Mesenchymal stem cell (in vitro differentiated cells and primary cell): ENCODE data around the gene PTPN21.

ENCODE experiments used
- DNase-seq: peaks from one replicate; pipeline ENCODE4 v3.0.0-alpha.2; 2013
- H2AFZ ChIP-seq: one replicate; pipeline ENCODE4 v1.6.1; 2013; ENCODE audit warnings: low read depth, mild to moderate bottlenecking, control low read depth, inconsistent platforms, low read length, moderate library complexity
- H2AK5ac ChIP-seq: 2 replicates; pipeline ENCODE4 v1.6.1; 2013; ENCODE audit warnings: low read length, moderate library complexity, mild to moderate bottlenecking, inconsistent platforms; ENCODE audit not compliant: severe bottlenecking
- H2BK120ac ChIP-seq: one replicate; pipeline ENCODE4 v1.6.1; 2013; ENCODE audit warnings: low read depth, mild to moderate bottlenecking, inconsistent platforms, low read length, moderate library complexity
- H2BK12ac ChIP-seq, 2 experiments: one replicate each; pipeline ENCODE4 v1.6.1; 2013; ENCODE audit warnings: inconsistent platforms in 2 of 2, low read length in 2 of 2, mild to moderate bottlenecking in 2 of 2, moderate library complexity in 2 of 2, control low read depth in 1 of 2
- H2BK15ac ChIP-seq: one replicate; pipeline ENCODE4 v1.6.1; 2013; ENCODE audit warnings: mild to moderate bottlenecking, low read depth, inconsistent platforms; ENCODE audit not compliant: poor library complexity, severe bottlenecking
- H2BK5ac ChIP-seq: 2 replicates; pipeline ENCODE4 v1.6.1; 2013; ENCODE audit warnings: low read depth, mild to moderate bottlenecking, low read length, control low read depth, inconsistent platforms; ENCODE audit not compliant: poor library complexity, severe bottlenecking
- H3K14ac ChIP-seq, 2 experiments: one replicate each; pipeline ENCODE4 v1.6.1; 2013; ENCODE audit warnings: inconsistent platforms in 2 of 2, low read length in 2 of 2, control low read depth in 1 of 2, mild to moderate bottlenecking in 1 of 2, moderate library complexity in 1 of 2
- H3K18ac ChIP-seq, 2 experiments: one replicate each; pipeline ENCODE4 v1.6.1; 2013; ENCODE audit warnings: inconsistent platforms in 2 of 2, low read length in 2 of 2, control low read depth in 1 of 2, low read depth in 1 of 2, mild to moderate bottlenecking in 1 of 2
- H3K23ac ChIP-seq, 2 experiments: one replicate each; pipeline ENCODE4 v1.6.1; 2013; ENCODE audit warnings: inconsistent platforms in 2 of 2, low read length in 2 of 2, mild to moderate bottlenecking in 2 of 2, moderate library complexity in 2 of 2, control low read depth in 1 of 2
- H3K27ac ChIP-seq: 2 replicates; pipeline ENCODE4 v1.5.1; 2013; ENCODE audit warnings: mild to moderate bottlenecking, moderate library complexity, low read length, control low read depth, inconsistent platforms; ENCODE audit not compliant: poor library complexity, severe bottlenecking
- H3K27me3 ChIP-seq, 2 experiments: 2 replicates each; pipeline versions ENCODE4 v1.6.1 to v1.7.0; 2013; ENCODE audit warnings: low read length in 2 of 2, mild to moderate bottlenecking in 2 of 2, moderate library complexity in 2 of 2, control low read depth in 1 of 2, inconsistent platforms in 1 of 2; ENCODE audit not compliant: control insufficient read depth in 1 of 2, insufficient read depth in 1 of 2
- H3K36me3 ChIP-seq, 2 experiments: 2 replicates each; pipeline versions ENCODE4 v1.6.1 to v1.7.0; 2013; ENCODE audit warnings: low read length in 2 of 2, control low read depth in 1 of 2, inconsistent platforms in 1 of 2, low read depth in 1 of 2, mild to moderate bottlenecking in 1 of 2; ENCODE audit not compliant: insufficient read depth in 2 of 2, control insufficient read depth in 1 of 2
- H3K4ac ChIP-seq, 2 experiments: one replicate each; pipeline ENCODE4 v1.6.1; 2013; ENCODE audit warnings: inconsistent platforms in 2 of 2, low read length in 2 of 2, mild to moderate bottlenecking in 2 of 2, moderate library complexity in 2 of 2, control low read depth in 1 of 2, low read depth in 1 of 2
- H3K4me1 ChIP-seq: 2 replicates; pipeline ENCODE4 v1.6.1; 2013; ENCODE audit warnings: low read depth, low read length, control low read depth; ENCODE audit not compliant: control insufficient read depth, insufficient read depth
- H3K4me2 ChIP-seq: 2 replicates; pipeline ENCODE4 v1.6.1; 2013; ENCODE audit warnings: low read length, mild to moderate bottlenecking, inconsistent platforms; ENCODE audit not compliant: poor library complexity, severe bottlenecking
- H3K4me3 ChIP-seq, 2 experiments: 2 replicates each; pipeline versions ENCODE4 v1.5.1 to v1.7.0; 2013; ENCODE audit warnings: low read length in 2 of 2, mild to moderate bottlenecking in 2 of 2, control low read depth in 1 of 2, low read depth in 1 of 2; ENCODE audit not compliant: insufficient read depth in 1 of 2
- H3K79me1 ChIP-seq: replicated peaks from 2 replicates; pipeline ENCODE4 v1.6.1; 2013; ENCODE audit warnings: mild to moderate bottlenecking, control low read depth, low read length, inconsistent platforms; ENCODE audit not compliant: poor library complexity, severe bottlenecking
- H3K9ac ChIP-seq: 2 replicates; pipeline ENCODE4 v1.7.0; 2013; ENCODE audit warnings: mild to moderate bottlenecking, low read length, moderate library complexity
- H3K9me3 ChIP-seq: 2 replicates; pipeline ENCODE4 v1.7.0; 2013; ENCODE audit warnings: mild to moderate bottlenecking, low read length; ENCODE audit not compliant: control insufficient read depth
- H4K8ac ChIP-seq: one replicate; pipeline ENCODE4 v1.6.1; 2013; ENCODE audit warnings: inconsistent platforms, mild to moderate bottlenecking, low read length, moderate library complexity
- H4K91ac ChIP-seq: one replicate; pipeline ENCODE4 v1.6.1; 2013; ENCODE audit warnings: mild to moderate bottlenecking, low read length, inconsistent platforms
- WGBS: methylation state at CpG from one replicate; pipeline ENCODE4 v1.1.7; 2013; ENCODE audit warnings: mixed read lengths; 5-methylcytosine and 5-hydroxymethylcytosine counted together

PTPN21 gene

DNA sequence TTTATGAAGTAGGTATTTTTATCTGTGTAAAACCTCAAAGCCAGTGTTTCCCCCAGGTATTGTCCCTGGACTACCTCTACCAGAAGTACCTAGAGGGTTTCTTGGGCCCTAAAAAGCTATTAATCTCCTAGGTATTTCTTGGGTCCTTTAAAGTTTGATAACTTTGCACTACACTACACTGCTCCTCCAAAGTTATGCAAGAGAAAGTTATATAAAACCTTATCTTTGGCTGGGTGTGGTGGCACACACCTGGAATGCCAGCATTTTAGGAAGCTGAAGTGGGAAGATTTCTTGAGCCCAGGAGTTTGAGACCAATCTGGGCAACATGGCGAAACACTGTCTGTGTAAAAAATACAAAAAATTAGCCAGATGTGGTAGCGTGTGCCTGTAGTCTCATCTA, 34.9 kb downstream of the PTPN21 start:
- no peak for DNase-seq
- Histone ChIP-seq H2AK5ac (no peak overlapping the region), H3K27ac (no peak overlapping the region), H3K4me3 (no peak overlapping the region), H2AFZ (no peak overlapping the region), H3K14ac (no peak overlapping the region), H2BK120ac (no peak overlapping the region), H2BK5ac (no peak overlapping the region), H3K4me2 (no peak overlapping the region), H3K4me1 (peaks cover under 1% of the 10 kb centered on the region), H4K91ac (no peak overlapping the region), H4K8ac (no peak overlapping the region), H3K23ac (no peak overlapping the region), H3K79me1 (peaks cover 6% of the 10 kb centered on the region), H3K27me3 (no peaks in the 10 kb centered on the region), H2BK12ac (no peak overlapping the region), H3K18ac (no peak overlapping the region), H3K4ac (no peak overlapping the region), H3K9ac (no peak overlapping the region), H3K36me3 (peaks cover 0 to 22% of the 10 kb centered on the region in 2 experiments), H3K9me3 (no peaks in the 10 kb centered on the region), H2BK15ac (no peak overlapping the region)
- WGBS: 100% methylated on average over 2 of the region's 2 CpGs

DNA sequence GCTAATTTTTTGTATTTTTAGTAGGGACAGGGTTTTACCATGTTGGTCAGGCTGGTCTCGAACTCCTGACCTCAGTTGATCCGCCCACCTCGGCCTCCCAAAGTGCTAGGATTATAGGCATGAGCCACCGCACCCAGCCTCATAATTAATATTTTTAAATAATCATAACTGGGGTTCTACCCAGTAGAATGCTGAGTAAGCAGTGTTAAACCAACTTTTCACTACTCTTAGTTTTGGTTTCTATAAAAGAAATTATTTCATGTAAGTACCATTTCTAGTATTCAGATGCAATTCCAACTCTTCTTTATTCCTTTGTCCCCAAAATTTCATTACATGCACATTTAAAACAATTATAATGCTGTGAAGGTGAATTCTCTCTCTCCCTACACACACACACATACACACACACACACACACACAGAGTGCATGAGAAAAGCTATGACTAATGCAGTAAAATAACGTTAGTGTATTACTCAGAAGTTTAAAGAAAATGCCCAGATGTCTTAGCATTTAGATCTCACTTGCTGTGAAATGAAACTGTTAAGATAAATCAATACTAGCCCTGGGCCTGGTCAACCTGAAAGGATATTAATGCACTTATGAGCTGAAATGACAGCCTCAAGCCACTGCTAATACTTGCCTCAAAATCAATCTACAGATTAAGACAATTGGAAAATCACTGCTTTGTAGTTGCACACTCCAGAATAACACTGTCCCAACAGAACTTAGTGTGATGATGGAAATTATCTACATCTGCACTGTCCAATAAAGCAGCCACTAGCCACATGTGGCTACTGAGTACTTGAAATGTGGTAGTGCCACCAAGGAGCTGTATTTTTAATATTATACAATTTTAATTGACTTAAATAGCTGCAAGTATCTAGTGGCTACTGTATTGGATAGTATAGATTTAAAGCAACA, 36.0 kb downstream of the PTPN21 start:
- no peak overlapping the region for H3K14ac ChIP-seq
- H3K23ac ChIP-seq: no peak overlapping the region
- no peak overlapping the region for H2BK5ac ChIP-seq
- H2AK5ac ChIP-seq: no peak overlapping the region
- peaks cover 0 to 27% of the 10 kb centered on the region in 2 experiments for H3K36me3 ChIP-seq
- peaks cover 6% of the 10 kb centered on the region for H3K79me1 ChIP-seq
- no peaks in the 10 kb centered on the region for H3K27me3 ChIP-seq
- H3K4me3 ChIP-seq: no peak overlapping the region
- no peak overlapping the region for H4K91ac ChIP-seq
- H2AFZ ChIP-seq: no peak overlapping the region
- H2BK120ac ChIP-seq: no peak overlapping the region
- no peak overlapping the region for H3K18ac ChIP-seq
- H3K4ac ChIP-seq: no peak overlapping the region
- H3K9me3 ChIP-seq: no peaks in the 10 kb centered on the region
- H3K4me2 ChIP-seq: no peak overlapping the region
- no peak overlapping the region for H2BK12ac ChIP-seq
- WGBS: 100% methylated on average over 1 of the region's 5 CpGs
- DNase-seq: peak; percentile 80
- H3K9ac ChIP-seq: peak overlapping the region; percentile 29
- no peak overlapping the region for H2BK15ac ChIP-seq
- H3K4me1 ChIP-seq: peaks cover 1% of the 10 kb centered on the region
- no peak overlapping the region for H4K8ac ChIP-seq
- no peak overlapping the region for H3K27ac ChIP-seq

DNA sequence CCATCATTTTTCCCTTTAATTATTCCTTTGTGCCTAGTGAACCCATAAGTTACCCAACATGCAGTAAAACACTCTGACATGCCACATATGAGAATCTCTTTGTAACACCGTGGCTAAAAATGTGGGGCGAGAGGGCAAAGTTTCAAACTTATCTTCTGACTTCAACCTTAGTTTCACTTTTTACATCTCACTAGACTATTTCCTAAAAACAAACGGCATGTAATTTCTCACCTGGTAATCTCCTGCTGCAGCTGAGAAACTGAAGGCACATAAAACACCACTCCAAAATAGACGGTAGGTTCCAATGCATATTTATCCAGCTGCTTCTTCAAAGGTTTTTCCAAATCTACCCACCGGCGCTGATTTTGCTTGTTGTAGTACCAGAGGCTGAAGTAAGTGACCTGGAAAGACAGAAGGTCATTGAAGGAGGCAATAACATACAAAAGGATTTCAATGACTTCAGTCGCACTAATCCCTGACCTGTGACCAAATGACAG, 37.9 kb downstream of the PTPN21 start:
- H2BK120ac ChIP-seq: no peak overlapping the region
- no peak overlapping the region for H2AFZ ChIP-seq
- no peak overlapping the region for H3K4ac ChIP-seq
- DNase-seq: no peak
- peaks cover 1% of the 10 kb centered on the region for H3K4me1 ChIP-seq
- peak overlapping the region; percentile 13 for H3K27ac ChIP-seq
- no peaks in the 10 kb centered on the region for H3K27me3 ChIP-seq
- no peak overlapping the region for H3K18ac ChIP-seq
- no peak overlapping the region for H3K9ac ChIP-seq
- H3K23ac ChIP-seq: no peak overlapping the region
- no peak overlapping the region for H4K91ac ChIP-seq
- H3K79me1 ChIP-seq: peaks cover 11% of the 10 kb centered on the region
- H3K9me3 ChIP-seq: no peaks in the 10 kb centered on the region
- WGBS: 91% methylated on average over 4 of the region's 7 CpGs
- H3K14ac ChIP-seq: no peak overlapping the region
- H3K4me3 ChIP-seq: no peak overlapping the region
- H3K4me2 ChIP-seq: peak overlapping the region; percentile 63
- no peak overlapping the region for H2BK5ac ChIP-seq
- H3K36me3 ChIP-seq: peaks cover 0 to 38% of the 10 kb centered on the region in 2 experiments
- H2BK15ac ChIP-seq: no peak overlapping the region
- no peak overlapping the region for H4K8ac ChIP-seq
- no peak overlapping the region for H2BK12ac ChIP-seq
- no peak overlapping the region for H2AK5ac ChIP-seq

DNA sequence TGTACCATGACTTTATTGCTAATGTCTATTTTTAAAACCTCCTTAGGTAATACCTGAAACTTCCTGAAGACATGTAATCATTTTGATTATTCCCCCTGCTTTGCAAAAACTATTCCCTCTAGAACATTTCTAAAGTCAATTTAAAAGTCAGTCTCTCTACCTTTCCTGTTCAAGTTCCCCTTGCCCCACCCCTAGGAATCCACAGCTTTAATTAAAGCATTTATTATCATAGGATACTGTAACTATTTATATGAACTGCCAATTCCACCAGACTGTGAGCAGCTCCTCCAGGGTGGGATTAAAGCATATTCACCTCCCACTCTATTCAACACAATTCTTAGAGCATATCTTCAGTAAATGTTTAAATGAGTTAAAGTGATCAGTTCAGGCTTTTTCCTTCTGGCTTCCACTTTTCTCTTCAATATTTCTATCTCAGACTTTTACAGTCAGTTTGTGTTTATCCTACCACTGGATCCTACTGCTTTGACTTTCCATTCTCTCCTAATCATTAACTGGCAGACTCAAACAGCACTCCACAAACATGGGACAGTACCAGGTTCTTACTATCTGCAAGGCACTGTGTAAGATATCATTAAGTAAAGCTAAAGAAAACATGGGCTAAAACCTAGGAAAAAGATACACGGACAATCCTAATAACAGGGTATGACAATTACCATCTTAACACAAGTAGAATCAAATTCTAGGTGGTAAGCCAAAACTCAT, 39.1 kb downstream of the PTPN21 start:
- no peaks in the 10 kb centered on the region for H3K27me3 ChIP-seq
- H2BK5ac ChIP-seq: no peak overlapping the region
- H3K18ac ChIP-seq: no peak overlapping the region
- H3K14ac ChIP-seq: no peak overlapping the region
- H3K27ac ChIP-seq: peak overlapping the region; percentile 62
- H2BK12ac ChIP-seq: no peak overlapping the region
- H3K36me3 ChIP-seq: peaks cover 0 to 38% of the 10 kb centered on the region in 2 experiments
- WGBS: no CpG with 5 or more reads among the region's 1 CpG
- H3K23ac ChIP-seq: no peak overlapping the region
- H3K9ac ChIP-seq: no peak overlapping the region
- H3K4me1 ChIP-seq: peaks cover 1% of the 10 kb centered on the region
- no peak overlapping the region for H3K4ac ChIP-seq
- DNase-seq: no peak
- no peak overlapping the region for H4K8ac ChIP-seq
- H2AK5ac ChIP-seq: peak overlapping the region; percentile 58
- H3K4me2 ChIP-seq: peak overlapping the region; percentile 21
- H3K4me3 ChIP-seq: no peak overlapping the region
- no peak overlapping the region for H2BK15ac ChIP-seq
- no peak overlapping the region for H2BK120ac ChIP-seq
- H3K79me1 ChIP-seq: peaks cover 14% of the 10 kb centered on the region
- H2AFZ ChIP-seq: no peak overlapping the region
- no peak overlapping the region for H4K91ac ChIP-seq
- H3K9me3 ChIP-seq: no peaks in the 10 kb centered on the region
